ENCODE results near the gene ZC2HC1B. TPM values are rescaled to one million over a fixed set of nuclear protein-coding genes. Genes with fewer than 3 reads are reported as not detected.
"Not testable (repeated sequence)": the region's sequence is repeated elsewhere in the genome, so short reads cannot be mapped to it uniquely, and the experiment has no call there.

ZC2HC1B gene
- total RNA-seq, 2 experiments from 2014 or later, result not detected

- DNase-seq; H3K27me3 Mint-ChIP-seq; CTCF ChIA-PET; H3K36me3 Mint-ChIP-seq (ENCODE audit: low read depth); POLR2A ChIA-PET; H3K27ac Mint-ChIP-seq; H3K4me3 Mint-ChIP-seq: not testable (repeated sequence)
- Mint-ChIP-seq H3K9me3 (peaks cover 19% of the 10 kb centered on the region), H3K4me1 (peaks cover 19% of the 10 kb centered on the region)
These were observed 10.2 kb downstream of the ZC2HC1B start for GRCh38 chr6:143874503-143874902.

DNA sequence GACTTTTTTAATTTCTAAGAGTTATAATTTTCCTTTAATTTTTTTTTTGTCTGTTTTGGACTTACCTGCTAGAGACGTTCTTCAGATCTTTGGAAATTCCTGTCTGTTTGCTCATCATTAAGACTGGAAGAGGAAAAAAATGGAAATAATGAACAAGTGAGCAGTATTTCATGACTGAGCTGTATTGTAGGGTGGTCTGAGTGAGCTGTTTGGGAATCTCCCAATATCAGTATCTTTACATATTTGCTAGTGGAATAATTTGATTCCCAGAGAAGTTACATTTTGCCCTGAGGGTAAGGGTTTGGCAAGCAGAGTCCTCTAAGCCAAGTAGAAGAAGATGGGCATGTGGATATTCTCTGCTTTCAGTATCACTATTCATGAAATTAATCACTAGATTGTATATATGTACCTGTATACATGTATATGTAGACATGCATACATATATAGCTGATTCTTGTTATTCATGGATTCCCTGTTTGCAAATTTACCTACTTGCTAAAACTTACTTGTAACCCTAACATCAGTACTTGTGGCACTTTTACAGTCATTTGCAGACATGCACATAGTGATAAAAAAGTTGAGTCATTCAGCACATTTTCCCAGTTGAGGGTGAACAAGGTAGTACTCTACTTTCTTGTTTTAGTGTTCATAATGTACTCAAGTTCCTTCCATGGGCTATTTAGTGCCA is 13.5 kb downstream of the ZC2HC1B start:
- DNase-seq, result no peak
- peaks cover 8% of the 10 kb centered on the region for H3K36me3 Mint-ChIP-seq (ENCODE audit: low read depth)
- ChIA-PET POLR2A (no interaction called here), CTCF (no interaction called here)
- no peak overlapping the region for H3K4me3 Mint-ChIP-seq
- H3K27me3 Mint-ChIP-seq, result no peaks in the 10 kb centered on the region
- H3K27ac Mint-ChIP-seq, result no peak overlapping the region
- peaks cover 16% of the 10 kb centered on the region for H3K9me3 Mint-ChIP-seq
- H3K4me1 Mint-ChIP-seq, result peaks cover 13% of the 10 kb centered on the region

- H3K4me1 Mint-ChIP-seq, result peaks cover 7% of the 10 kb centered on the region
- H3K27me3 Mint-ChIP-seq, result no peaks in the 10 kb centered on the region
- H3K9me3 Mint-ChIP-seq, result peaks cover 16% of the 10 kb centered on the region
- H3K4me3 Mint-ChIP-seq, result no peak overlapping the region
- H3K27ac Mint-ChIP-seq, result no peak overlapping the region
- H3K36me3 Mint-ChIP-seq (ENCODE audit: low read depth), result peaks cover 8% of the 10 kb centered on the region
- ChIA-PET CTCF (no interaction called here), POLR2A (no interaction called here)
- DNase-seq, result no peak
These were observed 14.0 kb downstream of the ZC2HC1B start for GRCh38 chr6:143878272-143878760.

GRCh38 chr6:143880412-143880811 is 16.1 kb downstream of the ZC2HC1B start:
- ChIA-PET POLR2A (no interaction called here), CTCF (no interaction called here)
- no peak for DNase-seq
- Mint-ChIP-seq H3K27ac (no peak overlapping the region), H3K36me3 (ENCODE audit: low read depth) (no peaks in the 10 kb centered on the region), H3K27me3 (no peaks in the 10 kb centered on the region), H3K4me3 (no peak overlapping the region), H3K9me3 (peaks cover 5% of the 10 kb centered on the region), H3K4me1 (peaks cover 5% of the 10 kb centered on the region)

- H3K4me1 Mint-ChIP-seq, result peaks cover 5% of the 10 kb centered on the region
- CTCF ChIA-PET, result no interaction called here
These were observed 18.2 kb downstream of the ZC2HC1B start for GRCh38 chr6:143882401-143882930.

GRCh38 chr6:143884216-143884900 is 20.1 kb downstream of the ZC2HC1B start:
- Mint-ChIP-seq H3K4me1 (no peaks in the 10 kb centered on the region), H3K27ac (no peak overlapping the region), H3K9me3 (no peaks in the 10 kb centered on the region), H3K36me3 (ENCODE audit: low read depth) (no peaks in the 10 kb centered on the region), H3K27me3 (no peaks in the 10 kb centered on the region), H3K4me3 (no peak overlapping the region)
- no peak for DNase-seq
- POLR2A ChIA-PET, result no interaction called here
- CTCF ChIA-PET, result interaction anchor here (0.9 kb wide), 1 partner anchor 60 kb away, joined by 3 read pairs; no protein-coding TSS in a partner anchor

More at GRCh38 chr6:143882401-143882930, 18.2 kb downstream of the ZC2HC1B start:
- H3K4me3 Mint-ChIP-seq, result no peak overlapping the region
- POLR2A ChIA-PET, result no interaction called here
- DNase-seq, result no peak
- H3K27ac Mint-ChIP-seq, result no peak overlapping the region
- H3K36me3 Mint-ChIP-seq (ENCODE audit: low read depth), result no peaks in the 10 kb centered on the region
- H3K9me3 Mint-ChIP-seq, result no peaks in the 10 kb centered on the region
- H3K27me3 Mint-ChIP-seq, result no peaks in the 10 kb centered on the region

DNA sequence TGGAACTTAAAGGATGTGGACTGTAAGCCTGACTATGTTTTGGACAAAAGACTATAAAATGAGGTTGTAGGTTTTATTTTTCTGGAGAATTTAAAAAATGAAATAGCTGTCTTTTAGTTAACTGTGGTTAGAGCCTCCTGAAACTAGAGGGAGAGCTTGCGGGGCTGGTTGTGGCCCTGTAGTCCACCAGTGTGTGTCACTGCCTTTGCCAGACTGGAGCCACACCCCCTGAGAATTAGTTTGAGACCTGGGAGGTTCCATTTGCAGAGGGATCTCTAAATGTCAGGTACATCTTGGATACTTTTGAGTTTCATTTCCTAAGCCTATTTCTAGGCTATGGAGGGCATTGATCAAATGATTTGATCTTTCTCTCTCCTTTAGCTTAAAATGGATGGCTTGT is 20.8 kb downstream of the ZC2HC1B start:
- no peak for DNase-seq
- CTCF ChIA-PET, result interaction anchor here (0.9 to 1.3 kb wide), 2 partner anchors 55 to 59 kb away, joined by 3 to 5 read pairs; no protein-coding TSS in a partner anchor
- POLR2A ChIA-PET, result no interaction called here
- H3K4me1 Mint-ChIP-seq, result no peaks in the 10 kb centered on the region
- no peak overlapping the region for H3K4me3 Mint-ChIP-seq
- no peaks in the 10 kb centered on the region for H3K36me3 Mint-ChIP-seq (ENCODE audit: low read depth)
- no peak overlapping the region for H3K27ac Mint-ChIP-seq
- no peaks in the 10 kb centered on the region for H3K27me3 Mint-ChIP-seq
- H3K9me3 Mint-ChIP-seq, result no peaks in the 10 kb centered on the region

- POLR2A ChIA-PET, result no interaction called here
- Mint-ChIP-seq H3K27ac (no peak overlapping the region), H3K36me3 (ENCODE audit: low read depth) (no peaks in the 10 kb centered on the region), H3K4me1 (peaks cover 2% of the 10 kb centered on the region), H3K27me3 (peaks cover 2% of the 10 kb centered on the region), H3K9me3 (no peaks in the 10 kb centered on the region), H3K4me3 (no peak overlapping the region)
- DNase-seq, result no peak
- CTCF ChIA-PET, result no interaction called here
These were observed 30.4 kb downstream of the ZC2HC1B start for GRCh38 chr6:143894655-143895054.

DNA sequence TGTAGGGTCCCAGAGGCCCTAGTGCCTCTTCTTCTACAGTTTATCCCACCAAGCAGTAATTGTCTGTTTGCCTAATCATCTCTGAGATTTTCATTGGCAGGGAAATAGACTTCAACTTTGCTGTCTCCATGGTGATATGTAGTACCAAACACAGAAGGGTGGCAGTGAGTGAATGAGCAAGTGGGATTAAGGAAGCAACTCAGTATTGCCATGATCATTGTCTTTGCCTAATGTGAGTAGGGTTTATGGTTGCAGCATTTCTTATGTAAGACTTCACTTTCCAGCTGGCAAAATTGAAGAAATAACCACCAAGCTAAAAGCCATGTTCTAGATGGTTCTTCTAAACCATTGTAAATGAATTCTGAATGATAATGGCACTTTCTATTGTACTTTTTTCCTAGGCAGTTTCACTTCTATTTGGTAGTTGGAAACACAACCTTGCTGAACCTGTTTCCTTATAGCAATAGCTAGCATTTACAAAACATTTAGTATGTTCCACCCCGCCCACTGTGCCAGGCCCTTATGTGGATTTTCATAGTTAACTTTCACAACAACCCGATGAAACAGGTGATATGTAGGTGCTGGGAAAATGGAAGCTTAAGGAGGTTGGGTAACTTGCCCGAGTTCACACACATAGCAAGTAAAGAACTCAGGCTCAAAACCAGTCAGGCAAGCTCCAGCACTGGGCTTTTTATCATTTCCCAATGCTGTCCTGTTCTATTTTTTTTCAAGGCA is 32.0 kb downstream of the ZC2HC1B start:
- no peaks in the 10 kb centered on the region for H3K9me3 Mint-ChIP-seq
- no peak for DNase-seq
- no peak overlapping the region for H3K4me3 Mint-ChIP-seq
- ChIA-PET POLR2A (no interaction called here), CTCF (interaction anchor here (1.2 kb wide), 1 partner anchor 44 kb away, joined by 3 read pairs; no protein-coding TSS in a partner anchor)
- H3K27ac Mint-ChIP-seq, result no peak overlapping the region
- H3K36me3 Mint-ChIP-seq (ENCODE audit: low read depth), result no peaks in the 10 kb centered on the region
- H3K27me3 Mint-ChIP-seq, result peaks cover 2% of the 10 kb centered on the region
- peaks cover 2% of the 10 kb centered on the region for H3K4me1 Mint-ChIP-seq

DNA sequence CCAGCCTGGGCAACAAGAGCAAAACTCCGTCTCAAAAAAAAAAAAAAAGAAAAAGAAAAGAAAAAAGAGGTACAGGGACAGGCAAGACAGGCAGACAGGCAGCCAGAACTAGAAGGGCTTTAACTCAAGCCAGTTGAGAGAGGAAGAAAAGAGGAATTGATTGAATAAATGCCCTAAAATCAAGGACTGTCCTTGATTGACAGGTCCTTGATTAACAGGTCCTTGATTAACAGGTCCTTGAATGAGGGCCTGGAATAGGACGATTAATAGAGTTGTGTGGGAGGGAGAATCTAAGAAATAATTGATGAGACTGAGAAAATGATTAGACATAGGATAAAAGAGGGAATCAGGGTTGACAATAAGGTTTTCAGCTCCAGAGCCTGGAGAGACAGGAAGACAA is 36.1 kb downstream of the ZC2HC1B start:
- Mint-ChIP-seq H3K27me3 (peaks cover 2% of the 10 kb centered on the region), H3K4me1 (peaks cover 17% of the 10 kb centered on the region), H3K36me3 (ENCODE audit: low read depth) (peaks cover 3% of the 10 kb centered on the region), H3K9me3 (peaks cover 5% of the 10 kb centered on the region), H3K4me3 (no peak overlapping the region), H3K27ac (no peak overlapping the region)
- DNase-seq, result no peak
- POLR2A ChIA-PET, result no interaction called here
- CTCF ChIA-PET, result interaction anchor here (0.7 kb wide), 1 partner anchor 319 kb away, joined by 3 read pairs; no protein-coding TSS in a partner anchor

- POLR2A ChIA-PET, result no interaction called here
- CTCF ChIA-PET, result interaction anchor here (1.2 to 1.8 kb wide), 2 partner anchors 38 to 327 kb away, joined by 3 to 7 read pairs; no protein-coding TSS in a partner anchor
- peaks cover 3% of the 10 kb centered on the region for H3K36me3 Mint-ChIP-seq (ENCODE audit: low read depth)
- no peak for DNase-seq
- peaks cover 15% of the 10 kb centered on the region for H3K4me1 Mint-ChIP-seq
- H3K27ac Mint-ChIP-seq, result no peak overlapping the region
- peaks cover 2% of the 10 kb centered on the region for H3K27me3 Mint-ChIP-seq
- H3K9me3 Mint-ChIP-seq, result peaks cover 8% of the 10 kb centered on the region
- no peak overlapping the region for H3K4me3 Mint-ChIP-seq
These were observed 37.8 kb downstream of the ZC2HC1B start for GRCh38 chr6:143901885-143902750.

GRCh38 chr6:143902827-143903226 is 38.6 kb downstream of the ZC2HC1B start:
- Mint-ChIP-seq H3K4me3 (no peak overlapping the region), H3K36me3 (ENCODE audit: low read depth) (peaks cover 3% of the 10 kb centered on the region), H3K4me1 (peaks cover 15% of the 10 kb centered on the region), H3K27me3 (no peaks in the 10 kb centered on the region), H3K27ac (no peak overlapping the region), H3K9me3 (peaks cover 8% of the 10 kb centered on the region)
- ChIA-PET CTCF (interaction anchor here (1.2 to 1.8 kb wide), 2 partner anchors 37 to 328 kb away, joined by 3 to 7 read pairs; no protein-coding TSS in a partner anchor), POLR2A (no interaction called here)
- DNase-seq, result no peak
